ENCODE results near the gene DPP10. TPM values are rescaled to one million over a fixed set of nuclear protein-coding genes. Genes with fewer than 3 reads are reported as not detected.
A peak's percentile ranks its signal among the peaks of the same experiment; 100 is the strongest.
"Not testable (repeated sequence)": the region's sequence is repeated elsewhere in the genome, so short reads cannot be mapped to it uniquely, and the experiment has no call there.

The DPP10 gene
- polyA plus RNA-seq, 4 donors = 11.5 to 24.1 (median 15.6) TPM

DNA sequence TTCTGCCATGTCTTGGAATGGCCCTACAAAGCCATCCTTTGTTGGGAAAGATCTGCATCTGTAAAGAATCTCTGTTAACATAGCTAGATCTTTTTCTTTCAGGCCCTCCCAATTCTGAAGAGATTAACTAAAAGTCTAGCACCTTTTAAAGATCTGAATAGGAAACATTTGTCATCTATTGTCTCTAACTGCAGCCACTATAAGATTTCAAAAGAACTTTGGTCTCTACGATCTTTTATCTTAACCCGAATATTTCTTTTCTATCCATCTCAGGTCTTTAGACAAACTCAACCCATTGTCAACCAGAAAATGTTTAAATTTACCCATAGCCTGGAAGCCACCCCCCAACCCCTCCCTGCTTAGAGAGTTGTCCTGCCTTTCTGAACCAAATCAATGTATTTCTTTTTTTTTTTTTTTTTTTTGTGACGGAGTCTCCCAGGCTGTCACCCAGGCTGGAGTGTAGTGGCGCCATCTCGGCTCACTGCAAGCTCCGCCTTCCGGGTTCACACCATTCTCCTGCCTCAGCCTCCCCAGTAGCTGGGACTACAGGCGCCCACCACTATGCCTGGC lies 643.7 kb downstream of the DPP10 start:
- DNase-seq (ENCODE audit: low read depth in 4 of 4, low spot score in 3 of 4) = not testable (repeated sequence)

DNA sequence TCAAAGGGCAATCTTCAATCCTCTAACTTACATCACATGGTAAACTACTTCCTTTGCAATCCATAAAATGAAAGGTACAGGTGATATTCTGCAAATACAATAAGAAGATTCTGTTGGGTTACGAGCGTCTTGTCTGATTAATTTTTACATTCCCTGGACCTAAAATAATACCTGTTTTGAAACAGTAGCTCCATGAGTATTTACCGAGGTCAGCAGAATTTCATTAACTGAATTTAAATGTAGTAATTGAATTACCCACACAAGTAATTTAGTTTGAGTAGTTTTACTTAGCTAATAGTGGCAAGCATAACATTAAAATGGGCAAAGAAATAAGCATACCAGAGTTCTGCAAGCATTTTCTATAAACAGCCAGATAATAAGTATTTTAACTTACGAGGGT lies 652.0 kb downstream of the DPP10 start:
- DNase-seq (ENCODE audit: low read depth in 4 of 4, low spot score in 3 of 4) = no peak

DNA sequence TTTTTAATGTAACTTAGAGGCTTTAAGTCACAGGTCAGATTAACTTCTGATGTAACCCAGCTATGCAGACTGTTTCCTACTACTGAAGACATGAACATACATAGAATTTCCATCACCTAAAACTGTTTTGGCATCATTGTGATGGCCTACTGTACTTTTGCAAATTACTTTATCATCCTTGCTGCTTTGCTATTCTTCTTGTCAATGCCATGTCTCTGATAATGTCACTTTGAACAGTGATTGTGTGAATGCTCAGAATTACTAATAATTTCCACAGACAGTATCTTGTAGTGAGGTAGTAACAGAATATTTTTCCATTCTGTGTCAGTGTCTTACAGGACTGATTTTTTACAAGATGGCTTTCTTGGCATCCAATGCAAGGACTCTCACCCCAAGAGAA lies 663.5 kb downstream of the DPP10 start:
- no peak for DNase-seq (ENCODE audit: low read depth in 4 of 4, low spot score in 3 of 4)

DNA sequence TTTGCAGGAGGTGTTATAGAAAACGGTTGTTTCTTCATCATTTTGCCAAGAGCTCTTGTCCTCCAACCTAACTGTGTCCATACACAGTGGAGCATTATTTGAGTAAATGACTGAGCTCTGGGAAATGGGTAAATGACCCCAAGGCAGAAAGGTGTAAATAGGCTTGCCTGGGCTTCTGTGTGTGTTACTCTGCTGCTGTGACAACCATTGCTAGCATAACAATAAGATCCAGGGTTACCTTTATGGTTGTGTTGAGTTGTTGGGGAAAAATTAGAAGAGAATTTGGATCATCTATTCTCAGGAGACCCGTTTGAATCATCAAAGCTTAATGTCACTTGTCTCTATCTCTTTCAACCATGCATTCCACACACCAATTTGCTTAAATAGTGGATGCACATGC lies 672.7 kb downstream of the DPP10 start:
- DNase-seq (ENCODE audit: low read depth in 4 of 4, low spot score in 3 of 4) = no peak

DNA sequence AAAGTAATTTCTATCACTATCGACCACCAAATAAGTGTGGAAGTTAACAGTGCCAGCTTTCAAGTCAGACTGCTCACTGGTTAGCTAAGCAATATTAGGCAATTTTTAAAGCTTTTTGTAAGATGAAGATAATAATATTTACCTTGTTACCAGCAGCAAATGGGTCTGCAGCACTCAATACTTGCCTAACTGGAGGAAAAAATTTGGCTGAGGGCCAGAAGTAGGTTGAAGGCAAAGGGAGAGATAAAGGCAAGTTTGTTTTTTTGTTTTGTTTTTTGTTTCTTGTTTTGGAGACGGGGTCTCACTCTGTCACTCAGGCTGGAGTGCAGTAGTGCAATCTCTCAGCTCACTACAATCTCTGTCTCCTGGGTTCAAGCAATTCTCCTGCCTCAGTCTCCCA lies 675.9 kb downstream of the DPP10 start:
- DNase-seq (ENCODE audit: low read depth in 4 of 4, low spot score in 3 of 4) = no peak

DNA sequence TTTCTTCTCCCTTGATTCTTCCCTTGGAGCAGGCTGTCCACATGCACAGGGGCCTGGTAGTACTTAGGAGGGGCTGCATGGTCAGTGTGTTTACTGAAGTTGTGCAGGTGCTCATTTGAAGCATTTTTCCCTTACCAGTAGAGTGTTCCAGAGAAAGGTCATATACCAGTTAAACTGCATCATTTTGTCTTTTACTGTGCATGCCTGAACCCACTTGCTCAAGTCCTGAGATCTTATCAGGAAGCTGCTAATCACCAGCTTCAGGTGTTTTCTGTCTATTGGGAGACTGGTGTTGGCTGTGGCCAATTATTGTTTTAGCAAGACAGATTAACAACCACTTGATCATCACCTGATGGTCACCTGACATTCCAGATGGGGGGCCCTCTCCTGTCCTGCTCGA lies 676.6 kb downstream of the DPP10 start:
- no peak for DNase-seq (ENCODE audit: low read depth in 4 of 4, low spot score in 3 of 4)

DNA sequence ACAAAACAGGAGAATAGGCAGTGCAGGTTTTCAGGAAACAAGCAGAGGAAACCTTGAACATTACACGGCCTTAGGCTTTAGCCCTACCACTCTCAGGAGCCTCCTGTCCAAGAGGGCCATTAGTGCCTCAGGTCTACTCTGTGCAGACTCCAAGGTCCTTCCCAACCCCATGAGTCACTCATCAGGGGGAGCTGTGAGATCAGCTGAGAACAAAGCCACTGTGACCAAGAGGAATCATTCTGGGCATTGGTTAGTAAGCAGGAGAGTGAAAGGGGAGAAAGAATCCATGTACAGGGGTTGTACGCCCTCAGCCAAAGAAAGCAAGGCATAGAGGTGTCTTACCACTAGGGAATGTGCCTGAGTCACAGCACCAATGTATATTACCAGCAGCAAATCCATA lies 680.3 kb downstream of the DPP10 start:
- DNase-seq (ENCODE audit: low read depth in 4 of 4, low spot score in 3 of 4) = no peak

DNA sequence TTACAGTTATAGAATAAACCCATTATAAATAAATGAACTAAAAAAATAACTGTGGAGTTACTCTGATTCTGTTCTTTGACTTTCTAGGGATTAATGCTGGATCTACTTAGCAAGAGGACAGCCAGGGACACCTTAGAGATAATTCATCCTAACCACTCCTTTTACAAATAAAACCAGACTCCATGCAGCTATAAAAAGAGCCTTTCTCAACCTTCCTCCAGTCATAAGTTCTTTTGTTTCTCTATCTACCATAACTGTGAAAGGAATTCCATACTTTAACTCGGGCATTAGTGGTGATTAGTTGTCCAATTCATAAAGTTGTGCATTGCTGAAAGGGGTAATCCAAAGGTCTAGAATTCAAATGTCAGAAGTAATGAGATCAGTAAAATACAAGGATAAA lies 682.4 kb downstream of the DPP10 start:
- DNase-seq (ENCODE audit: low read depth in 4 of 4, low spot score in 3 of 4) = no peak

DNA sequence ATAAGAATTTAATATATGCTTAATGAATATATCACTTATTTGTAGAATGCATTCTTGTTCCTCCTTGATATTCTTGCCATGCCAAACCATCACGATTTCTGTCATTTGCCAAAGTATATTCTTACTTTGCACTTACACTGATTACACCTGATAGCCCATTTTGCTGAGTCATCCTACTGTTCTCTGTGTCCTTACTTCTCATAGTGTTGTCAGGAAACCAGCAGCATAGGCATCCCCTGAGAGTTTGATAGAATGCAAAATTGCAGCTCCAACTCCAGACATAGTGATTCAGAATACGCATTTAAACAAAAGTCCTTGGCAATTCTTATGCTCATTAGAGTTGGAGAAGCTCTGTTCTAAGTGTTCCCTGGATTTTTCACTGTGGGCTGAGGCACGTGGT lies 687.1 kb downstream of the DPP10 start:
- no peak for DNase-seq (ENCODE audit: low read depth in 4 of 4, low spot score in 3 of 4)

DNA sequence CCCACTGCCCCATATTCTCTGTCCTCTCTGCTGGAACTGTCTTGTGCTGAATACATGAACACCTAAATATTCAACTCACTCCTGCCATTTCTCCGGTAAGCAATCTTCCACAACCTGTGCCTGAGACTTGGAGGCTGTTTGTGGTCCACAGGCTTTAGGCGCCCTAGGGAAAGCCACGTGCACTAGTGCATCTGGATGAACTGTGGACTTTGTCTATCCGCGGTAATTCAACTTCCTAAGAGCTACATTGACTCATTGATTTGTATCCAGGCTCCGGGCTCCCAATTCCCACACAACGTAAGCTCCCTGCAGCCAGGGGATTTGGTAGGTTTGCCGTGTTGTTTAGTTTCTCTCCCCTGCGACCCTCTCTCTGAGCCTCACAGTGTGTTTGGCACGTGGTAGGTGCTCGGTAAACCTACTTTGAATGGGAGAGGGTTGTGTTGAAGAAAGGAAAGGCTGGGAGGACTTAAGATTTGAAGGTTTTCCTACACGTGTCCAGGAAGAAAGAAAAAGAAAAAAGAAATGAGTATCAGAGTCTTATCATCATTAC lies 718.2 kb downstream of the DPP10 start:
- DNase-seq (ENCODE audit: low read depth in 4 of 4, low spot score in 3 of 4) = no peak

DNA sequence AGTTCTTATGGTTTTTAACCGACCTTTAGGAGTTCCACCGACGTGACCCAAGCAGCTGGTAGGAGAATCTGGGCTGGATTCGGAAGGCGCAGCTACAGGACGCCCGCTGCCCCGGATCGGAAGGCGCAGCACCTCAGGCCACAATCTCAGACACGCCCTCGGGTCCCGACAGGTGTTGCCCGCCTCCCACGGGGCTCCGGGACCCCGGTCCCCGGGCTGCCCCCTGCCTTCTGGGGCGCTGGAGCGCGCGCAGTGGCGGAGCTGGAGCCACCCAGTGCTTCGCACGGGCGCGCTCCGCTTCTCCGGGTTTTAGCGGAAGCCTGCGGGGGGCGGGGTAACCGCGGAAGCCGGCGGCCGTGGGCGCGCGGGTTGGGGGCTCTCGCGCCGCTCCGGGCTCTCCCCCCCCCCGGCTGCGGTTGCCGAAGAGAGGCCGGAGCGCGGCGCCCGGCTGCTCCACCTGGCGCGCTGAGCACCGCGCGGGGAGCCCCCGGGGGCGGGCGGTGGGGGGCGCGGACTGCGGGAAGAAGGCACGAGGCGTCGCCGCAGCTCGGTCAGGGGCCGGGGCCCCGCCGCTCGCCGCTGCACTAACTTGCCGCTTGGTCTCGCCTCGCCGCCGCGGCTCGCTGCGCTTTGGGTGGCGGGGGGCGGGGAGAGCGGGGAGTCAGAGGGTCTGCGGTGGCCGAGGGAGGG lies 718.8 kb downstream of the DPP10 start:
- DNase-seq (ENCODE audit: low read depth in 4 of 4, low spot score in 3 of 4) = peak in 2 of 4 donors; percentile 56 to 63

DNA sequence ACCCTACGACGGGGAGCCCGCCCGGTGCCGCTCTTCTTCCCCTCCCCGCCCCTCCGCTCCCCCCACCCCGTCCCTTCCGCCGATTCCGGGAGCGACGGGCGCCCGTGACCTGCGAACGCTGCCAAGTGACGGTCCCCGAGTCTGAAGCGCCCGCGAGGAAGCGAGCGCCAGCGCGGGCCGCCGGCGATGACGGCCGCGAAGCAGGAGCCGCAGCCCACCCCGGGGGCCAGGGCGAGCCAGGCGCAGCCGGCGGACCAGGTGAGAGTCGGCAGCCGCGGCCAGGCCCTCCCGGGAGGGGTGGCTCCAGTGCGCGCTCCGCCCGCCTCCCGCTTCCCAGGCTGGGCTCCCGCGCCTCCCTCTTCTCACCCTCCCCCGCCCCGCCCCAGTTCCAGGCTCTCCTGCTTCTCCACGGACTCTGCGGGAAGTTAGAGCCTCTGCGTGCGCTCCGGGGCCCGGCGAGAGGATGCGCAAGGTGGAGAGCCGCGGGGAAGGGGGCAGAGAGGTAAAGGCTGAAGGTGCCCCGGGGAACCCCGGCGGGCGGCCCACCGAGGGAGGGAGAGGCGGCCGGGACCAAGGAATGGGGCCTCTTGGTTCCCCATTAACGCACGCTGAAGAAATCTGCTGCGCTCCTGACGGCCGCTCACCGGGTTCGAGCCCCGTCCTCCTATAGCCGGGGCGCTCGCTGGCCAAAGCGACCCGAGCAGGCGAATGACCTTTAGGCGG lies 719.5 kb downstream of the DPP10 start:
- no peak for DNase-seq (ENCODE audit: low read depth in 4 of 4, low spot score in 3 of 4)

DNA sequence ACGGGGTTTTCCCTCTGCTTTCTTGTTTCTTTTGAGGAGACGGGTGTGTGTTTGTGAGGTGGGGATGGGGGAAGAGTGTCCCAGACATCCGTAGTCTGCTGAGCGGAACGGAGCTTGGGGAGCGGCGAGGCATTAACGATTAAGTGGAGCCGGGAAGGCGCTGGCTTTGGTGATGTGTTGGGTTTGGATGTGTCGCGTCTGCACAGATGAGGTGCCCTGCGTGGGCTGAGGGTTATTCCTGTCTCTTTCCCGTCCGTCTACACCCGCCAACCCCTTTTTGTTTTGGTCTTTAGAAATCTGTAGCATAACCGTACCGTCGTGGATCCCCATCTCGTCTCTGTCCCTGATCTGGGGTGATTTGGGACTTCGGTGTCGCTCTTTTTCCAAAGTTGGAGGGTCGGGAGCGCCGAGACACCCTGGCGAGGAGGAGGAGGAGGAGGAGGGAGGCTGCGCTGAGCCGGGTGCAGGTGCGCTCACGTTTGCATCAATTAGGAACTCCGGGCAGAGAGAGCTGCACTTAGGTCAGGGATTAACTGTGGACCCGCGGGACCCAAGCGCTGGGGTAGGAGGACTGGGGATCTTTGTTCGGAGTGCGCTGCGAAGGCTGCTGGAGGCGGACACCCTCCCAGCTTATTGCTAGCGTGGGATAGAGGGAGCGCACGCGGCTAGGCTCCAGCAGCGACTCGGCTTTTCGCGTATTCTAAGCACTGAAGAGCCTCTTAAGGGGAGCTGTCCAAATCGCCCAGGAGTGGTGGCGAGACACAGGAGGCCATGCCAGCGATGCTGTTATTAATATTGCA lies 720.3 kb downstream of the DPP10 start:
- no peak for DNase-seq (ENCODE audit: low read depth in 4 of 4, low spot score in 3 of 4)

DNA sequence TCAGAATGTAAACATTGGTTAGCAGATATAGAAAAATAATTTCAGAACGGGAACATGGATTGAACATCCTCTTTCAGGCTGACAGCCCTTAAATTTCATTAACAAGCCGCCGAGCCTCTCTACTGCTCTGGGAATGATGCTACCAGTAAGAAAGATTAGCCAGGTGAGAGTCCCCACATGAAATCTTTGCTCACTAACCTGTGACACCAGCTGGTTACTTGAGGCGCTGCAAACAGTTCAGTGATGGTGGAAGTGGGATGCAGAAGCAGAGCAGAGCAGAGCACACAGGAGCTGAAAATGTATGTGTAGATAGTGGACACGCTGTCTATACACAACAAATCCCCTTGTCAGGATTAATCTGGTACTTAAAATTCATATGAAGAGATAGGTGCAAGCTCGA lies 721.1 kb downstream of the DPP10 start:
- no peak for DNase-seq (ENCODE audit: low read depth in 4 of 4, low spot score in 3 of 4)

DNA sequence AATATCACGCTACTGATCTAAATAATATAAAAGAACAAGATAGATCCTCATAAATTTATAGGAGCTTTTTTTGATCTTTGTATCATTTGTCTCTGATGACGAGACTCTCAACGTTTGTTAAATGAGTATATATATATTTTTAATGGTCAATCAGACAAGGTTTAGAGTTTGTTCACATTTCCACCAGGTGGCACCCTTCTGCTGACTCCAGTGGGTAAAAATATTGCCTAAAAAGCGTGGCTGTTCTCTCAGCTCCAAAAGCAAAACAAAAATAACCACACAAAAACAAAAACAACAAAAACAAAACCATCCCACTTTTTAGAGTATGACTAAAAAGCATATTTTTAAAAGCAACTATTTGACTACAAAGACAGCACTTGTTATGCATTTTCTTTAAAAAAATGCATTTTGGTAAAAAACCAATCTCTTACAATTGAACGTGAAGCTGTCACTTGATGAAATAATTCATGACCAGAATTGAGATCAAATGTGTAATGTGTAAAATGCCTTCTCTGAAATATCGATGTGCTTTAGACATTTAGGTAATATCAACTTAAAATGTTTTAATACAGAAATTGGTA lies 723.2 kb downstream of the DPP10 start:
- peak in 1 of 4 donors; percentile 47 for DNase-seq (ENCODE audit: low read depth in 4 of 4, low spot score in 3 of 4)

DNA sequence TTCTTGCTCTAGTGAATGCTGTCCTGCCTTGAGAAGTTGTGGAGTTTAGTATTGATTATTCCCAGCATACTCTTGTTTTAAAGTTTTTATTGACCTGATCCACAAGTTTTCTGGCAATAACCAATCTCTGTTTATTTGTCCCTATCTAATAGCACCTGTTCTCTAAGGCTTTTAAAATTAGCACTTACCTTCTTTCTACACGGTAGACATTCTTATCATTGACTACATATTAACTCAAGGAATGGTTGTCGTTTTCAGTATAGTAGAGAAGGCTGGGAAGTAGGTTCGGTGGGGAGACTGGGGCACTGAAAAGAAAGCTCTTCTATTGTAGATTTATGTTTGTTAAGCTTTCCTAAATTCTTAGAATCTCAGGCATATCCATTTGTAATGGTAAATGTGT lies 726.0 kb downstream of the DPP10 start:
- no peak for DNase-seq (ENCODE audit: low read depth in 4 of 4, low spot score in 3 of 4)

DNA sequence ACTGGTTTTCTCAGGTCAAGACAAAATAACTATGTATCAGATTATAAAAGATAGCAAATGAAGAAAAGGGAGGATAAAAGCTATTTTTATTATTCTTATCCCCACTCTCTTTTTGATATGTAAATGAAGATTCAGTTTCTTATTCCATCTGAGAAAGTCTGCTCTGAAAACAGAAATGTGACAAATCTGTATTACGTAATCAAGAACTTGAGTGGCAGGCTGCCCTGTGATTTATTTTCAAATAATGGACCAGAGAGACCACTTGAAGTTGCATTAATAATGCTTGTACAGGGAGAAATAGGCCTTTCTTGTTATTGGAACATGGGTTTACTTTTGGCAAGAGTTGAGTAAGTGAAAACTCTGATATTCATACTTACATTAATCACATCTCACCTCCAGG lies 727.4 kb downstream of the DPP10 start:
- no peak for DNase-seq (ENCODE audit: low read depth in 4 of 4, low spot score in 3 of 4)

DNA sequence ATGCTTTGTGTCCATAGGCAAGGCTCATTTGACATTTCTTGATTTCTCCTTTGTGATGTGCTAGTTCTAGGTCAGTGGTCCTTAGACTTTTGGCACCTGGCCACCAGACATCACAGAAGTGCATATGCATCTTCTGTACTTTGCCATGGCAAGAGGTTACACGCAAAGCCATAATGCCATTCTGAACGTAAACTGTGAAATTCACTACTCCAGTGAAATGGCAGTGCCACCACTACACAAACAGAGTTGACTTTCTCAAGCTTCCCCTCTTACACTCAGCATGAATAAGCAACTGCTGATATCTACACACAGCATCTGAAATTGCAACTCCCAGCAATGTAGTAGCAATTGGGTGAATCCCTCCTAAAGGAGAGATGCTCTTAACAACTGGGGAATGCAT lies 729.3 kb downstream of the DPP10 start:
- no peak for DNase-seq (ENCODE audit: low read depth in 4 of 4, low spot score in 3 of 4)

DNA sequence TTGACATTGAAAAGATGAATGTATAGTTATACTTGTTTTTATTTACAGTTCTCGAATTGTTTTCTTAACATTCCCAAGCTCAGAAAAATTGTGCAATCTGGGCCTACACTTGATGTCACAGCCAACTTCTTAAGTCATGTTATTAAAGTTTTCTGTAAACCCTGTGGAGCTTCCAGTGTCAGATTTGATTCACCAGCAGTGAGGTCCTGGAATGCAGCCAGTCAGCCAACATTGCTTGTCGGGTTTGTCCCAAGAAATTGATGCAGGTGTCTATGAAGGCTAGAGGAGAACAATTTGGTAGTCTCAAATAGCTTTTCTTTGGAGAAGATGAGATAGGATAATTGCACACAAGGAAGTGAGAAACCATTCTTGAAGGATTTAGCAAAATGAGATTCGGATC lies 732.2 kb downstream of the DPP10 start:
- no peak for DNase-seq (ENCODE audit: low read depth in 4 of 4, low spot score in 3 of 4)

DNA sequence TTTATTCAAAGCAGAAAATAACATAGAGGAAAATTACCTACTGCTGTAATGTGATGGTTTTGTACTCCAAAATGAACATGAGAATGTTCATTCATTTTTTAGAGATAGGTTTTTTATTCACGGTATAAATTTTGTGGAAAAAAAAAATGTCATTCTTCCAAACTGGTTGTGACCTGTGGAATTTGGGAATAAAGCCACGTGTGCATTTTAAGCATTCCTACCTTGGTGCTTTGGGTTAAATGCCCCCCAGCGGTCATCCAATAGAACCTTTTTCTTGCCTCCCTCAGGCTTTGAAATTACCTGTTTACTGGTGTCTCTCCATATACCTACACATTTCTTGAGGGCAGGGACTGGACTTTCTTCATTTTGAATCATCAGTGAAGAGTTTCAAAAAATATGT lies 740.7 kb downstream of the DPP10 start:
- no peak for DNase-seq (ENCODE audit: low read depth in 4 of 4, low spot score in 3 of 4)

DNA sequence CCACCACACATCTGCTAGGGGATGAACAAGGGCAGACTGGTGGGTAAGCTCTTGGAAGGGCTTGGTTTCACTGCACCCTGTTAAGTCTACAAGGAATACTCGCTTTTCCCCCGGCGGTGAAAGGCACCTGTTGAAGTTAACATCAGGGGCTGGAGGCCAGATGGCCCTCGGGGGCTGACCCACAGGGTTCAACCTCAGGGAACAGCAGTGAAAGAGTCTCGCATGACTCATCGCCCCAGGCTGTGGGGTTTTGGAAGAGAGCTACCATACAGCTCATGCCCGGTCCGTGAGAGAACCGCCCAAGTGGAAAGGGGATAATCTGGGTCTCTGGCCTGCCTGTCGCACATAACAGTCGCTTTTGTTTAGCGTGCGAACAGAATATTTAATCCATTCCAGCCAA lies 748.0 kb downstream of the DPP10 start:
- no peak for DNase-seq (ENCODE audit: low read depth in 4 of 4, low spot score in 3 of 4)
